ENCODE measurements around the gene MAN1C1.

The MAN1C1 gene

GRCh38 chr1:25624156-25624555 lies 7.6 kb downstream of the MAN1C1 start:
- no peak for TF ChIP-seq CTCF (IDR thresholded peaks at IDR 0.05; ENCODE audit: low read depth, low read length)
- no peak for DNase-seq (ENCODE audit: extremely low read depth, low read depth)

DNA sequence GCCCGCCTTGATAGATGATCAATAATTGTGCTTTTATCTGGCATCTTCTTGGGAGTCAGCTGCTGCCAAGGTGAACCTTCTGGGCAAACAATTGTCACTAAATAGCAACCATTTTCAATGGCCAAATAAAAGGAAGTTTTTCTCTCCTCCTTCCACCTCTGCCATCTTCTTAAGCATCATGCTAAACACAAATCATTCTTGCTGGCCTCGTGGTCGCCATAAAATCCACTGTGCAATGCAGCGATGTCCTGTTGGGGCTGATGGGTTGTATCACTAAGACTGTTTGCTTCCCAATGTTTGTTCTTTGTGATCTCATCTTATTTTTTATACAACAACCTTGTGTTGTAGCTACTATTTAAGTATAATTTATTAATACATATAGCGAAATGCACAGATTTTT lies 8.0 kb downstream of the MAN1C1 start:
- DNase-seq (ENCODE audit: extremely low read depth, low read depth), result no peak
- no peak for TF ChIP-seq CTCF (IDR thresholded peaks at IDR 0.05; ENCODE audit: low read depth, low read length)

- no peak for TF ChIP-seq CTCF (IDR thresholded peaks at IDR 0.05; ENCODE audit: low read depth, low read length)
- DNase-seq (ENCODE audit: extremely low read depth, low read depth), result no peak
Measured at GRCh38 chr1:25626018-25626417, 9.4 kb downstream of the MAN1C1 start.

- no peak for DNase-seq (ENCODE audit: extremely low read depth, low read depth)
- no peak for TF ChIP-seq CTCF (IDR thresholded peaks at IDR 0.05; ENCODE audit: low read depth, low read length)
Measured at GRCh38 chr1:25628741-25629421, 12.3 kb downstream of the MAN1C1 start.

GRCh38 chr1:25629836-25630235 lies 13.2 kb downstream of the MAN1C1 start:
- no peak for TF ChIP-seq CTCF (IDR thresholded peaks at IDR 0.05; ENCODE audit: low read depth, low read length)
- no peak for DNase-seq (ENCODE audit: extremely low read depth, low read depth)

DNA sequence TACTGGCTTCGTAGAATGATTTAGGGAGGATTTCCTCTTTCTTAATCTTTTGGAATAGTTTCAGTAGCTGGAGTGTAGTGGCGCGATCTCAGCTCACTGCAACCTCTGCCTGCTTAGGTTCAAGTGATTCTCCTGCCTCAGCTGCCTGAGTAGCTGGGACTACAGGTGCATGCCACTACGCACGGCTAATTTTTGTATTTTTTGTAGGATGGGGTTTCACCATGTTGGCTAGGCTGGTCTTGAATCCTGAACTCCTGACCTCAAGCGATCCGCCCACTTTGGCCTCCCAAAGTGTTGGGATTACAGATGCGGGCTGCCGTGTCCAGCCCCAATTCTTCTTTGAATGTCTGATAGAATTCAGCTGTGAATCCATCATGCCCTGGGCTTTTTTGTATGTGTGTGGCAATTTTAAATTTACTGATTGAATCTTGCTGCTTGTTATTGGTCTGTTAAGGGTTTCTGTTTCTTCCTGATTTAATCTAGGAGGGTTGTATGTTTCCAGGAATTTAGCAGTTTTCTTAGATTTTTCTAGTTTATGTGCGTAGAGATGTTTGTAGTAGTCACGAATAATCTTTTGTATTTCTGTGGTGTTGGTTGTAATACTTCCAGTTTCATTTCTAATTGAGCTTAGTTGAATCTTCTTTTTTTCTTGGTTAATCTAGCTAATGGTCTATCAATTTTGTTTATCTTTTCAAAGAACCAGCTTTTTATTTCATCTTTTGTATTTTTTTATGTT lies 15.3 kb downstream of the MAN1C1 start:
- DNase-seq (ENCODE audit: extremely low read depth, low read depth), result no peak
- TF ChIP-seq CTCF (IDR thresholded peaks at IDR 0.05; ENCODE audit: low read depth, low read length), result no peak

GRCh38 chr1:25634066-25634465 lies 17.5 kb downstream of the MAN1C1 start:
- TF ChIP-seq CTCF (IDR thresholded peaks at IDR 0.05; ENCODE audit: low read depth, low read length), result no peak

More at GRCh38 chr1:25634066-25634465, 17.5 kb downstream of the MAN1C1 start:
- DNase-seq (ENCODE audit: extremely low read depth, low read depth), result no peak
